SU-DHL-6 (cell line): ENCODE results near the gene DIPK1B.

Experiments used
- H2AFZ ChIP-seq: fragments of 200-600 bp; sonication (generic); 2 replicates; pipeline ENCODE4 v1.6.1; 2014; ENCODE audit warnings: low read depth, mild to moderate bottlenecking, moderate library complexity, mixed read lengths, antibody characterized with exemption, low read length; ENCODE audit not compliant: severe bottlenecking
- H3F3A ChIP-seq: fragments of 200-600 bp; shearing (Covaris generic); 2 replicates; pipeline ENCODE4 v1.6.0; 2016; ENCODE audit warnings: antibody characterized with exemption, mild to moderate bottlenecking; ENCODE audit not compliant: insufficient read depth
- H3K27ac ChIP-seq: fragments of 200-600 bp; sonication (generic); 2 replicates; pipeline ENCODE4 v1.5.1; 2016; ENCODE audit warnings: low read depth, mild to moderate bottlenecking, low read length, moderate library complexity, mixed read lengths
- H3K27me3 ChIP-seq: fragments of 200-600 bp; sonication (generic), shearing (Covaris generic); 2 replicates; pipeline ENCODE4 v1.6.0; 2014; ENCODE audit warnings: mild to moderate bottlenecking, low read length
- H3K36me3 ChIP-seq: fragments of 200-600 bp; sonication (generic); 2 replicates; pipeline ENCODE4 v1.6.1; 2014; ENCODE audit warnings: mild to moderate bottlenecking, low read length, mixed read lengths
- H3K4me2 ChIP-seq: fragments of 300-600, 200-600 bp; shearing (Covaris generic), sonication (generic); 2 replicates; pipeline ENCODE4 v1.6.0; 2014; ENCODE audit warnings: low read length, low read depth, mild to moderate bottlenecking; ENCODE audit not compliant: poor library complexity, severe bottlenecking
- H3K4me3 ChIP-seq: fragments of 200-600 bp; sonication (generic); 2 replicates; pipeline ENCODE4 v1.5.1; 2014; ENCODE audit warnings: antibody characterized with exemption, low read length, mild to moderate bottlenecking, mixed read lengths; ENCODE audit not compliant: insufficient read depth, poor library complexity, severe bottlenecking
- H3K79me2 ChIP-seq: fragments of 200-600 bp; sonication (generic); 2 replicates; pipeline ENCODE4 v1.6.1; 2014; ENCODE audit warnings: mild to moderate bottlenecking, low read length, moderate library complexity; ENCODE audit not compliant: insufficient read depth
- H3K9ac ChIP-seq: fragments of 200-600 bp; sonication (generic); 2 replicates; pipeline ENCODE4 v1.7.0; 2014; ENCODE audit warnings: mild to moderate bottlenecking, low read length
- H3K9me2 ChIP-seq: fragments of 200-600 bp; sonication (generic); replicated peaks from 2 replicates; pipeline ENCODE4 v1.6.1; 2014; ENCODE audit warnings: low read length; ENCODE audit not compliant: insufficient read depth
- H3K9me3 ChIP-seq: fragments of 200-600 bp; sonication (generic); 2 replicates; pipeline ENCODE4 v1.6.1; 2014; ENCODE audit warnings: low read length, mixed read lengths; ENCODE audit not compliant: insufficient read depth
- H4K20me1 ChIP-seq: fragments of 200-600 bp; sonication (generic); 2 replicates; pipeline ENCODE4 v1.6.1; 2014; ENCODE audit warnings: low read depth, mild to moderate bottlenecking, antibody characterized with exemption, low read length, moderate library complexity, mixed read lengths
- CTCF ChIP-seq: fragments of 200-600 bp; sonication (generic); IDR thresholded peaks from one replicate; pipeline ENCODE4 v1.5.1; 2017; ENCODE audit warnings: antibody characterized with exemption, mild to moderate bottlenecking, low read length, moderate library complexity; ENCODE audit not compliant: insufficient read depth, poor library complexity, severe bottlenecking
- EZH2phosphoT487 ChIP-seq: fragments of 200-600 bp; sonication (generic), shearing (Covaris generic); conservative IDR thresholded peaks from 2 replicates; pipeline ENCODE4 v1.6.1; 2018; ENCODE audit warnings: mild to moderate bottlenecking, antibody characterized with exemption, low read length, moderate library complexity, mixed read lengths

DIPK1B gene

DNA sequence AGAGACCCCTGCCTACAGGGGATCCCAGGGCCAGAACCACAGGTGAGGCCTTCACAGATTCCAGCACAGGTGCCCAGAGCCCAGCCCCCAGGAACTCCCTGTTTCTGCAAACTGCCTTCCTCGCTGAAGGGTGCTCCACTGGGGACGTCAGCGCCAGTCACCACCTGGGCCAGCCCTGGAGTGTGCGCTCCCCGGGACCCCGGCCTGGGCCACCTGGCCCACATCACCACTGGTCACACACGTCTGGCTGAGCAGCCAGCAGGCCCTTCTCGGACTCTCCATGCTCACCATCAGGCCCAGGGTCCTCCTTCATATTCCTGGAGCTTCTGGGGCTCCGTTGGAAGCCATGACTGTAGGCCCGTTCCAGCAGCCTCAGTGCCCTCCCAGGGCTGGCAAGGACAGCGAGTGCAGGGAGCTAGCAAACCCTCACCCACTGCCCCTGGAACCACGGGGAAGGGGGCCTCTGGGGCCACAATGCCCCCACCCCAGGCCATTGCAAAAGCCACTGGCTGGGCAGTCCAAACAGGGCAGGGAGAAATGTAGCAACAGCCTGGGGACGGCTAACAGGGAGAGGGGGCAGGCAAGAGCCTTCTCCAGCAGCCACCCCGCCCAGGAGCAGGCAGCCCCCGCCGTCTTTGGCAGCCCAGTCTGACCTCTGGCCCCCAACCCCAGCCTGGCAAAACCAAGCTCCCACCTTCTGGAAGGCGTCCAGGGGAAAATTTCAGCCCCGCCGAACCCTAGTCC lies 26.4 kb upstream of the DIPK1B start:
- Histone ChIP-seq H3K27ac (no peak overlapping the region), H3K9ac (peak overlapping the region; percentile 50; the same call in 1 of the 2 replicates), H2AFZ (no peak overlapping the region)

DNA sequence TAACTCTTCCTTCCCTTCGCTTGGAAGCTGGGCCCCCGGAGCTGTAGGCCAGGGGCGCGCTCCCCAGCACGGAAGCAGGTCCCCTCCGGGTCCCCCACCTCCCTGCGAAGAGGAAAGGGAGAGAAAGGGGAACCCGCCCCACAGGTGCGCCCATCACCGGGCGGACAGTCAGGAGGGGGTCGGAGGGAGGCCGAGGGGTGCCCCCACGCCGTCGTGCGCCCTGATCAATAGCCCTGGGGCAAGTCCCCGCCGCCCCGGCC lies 25.9 kb upstream of the DIPK1B start:
- H2AFZ ChIP-seq = peak overlapping the region; percentile 68
- no peaks in the 10 kb centered on the region for H3K9me3 ChIP-seq
- H3K9me2 ChIP-seq = no peaks in the 10 kb centered on the region
- TF ChIP-seq CTCF = no peak
- TF ChIP-seq EZH2phosphoT487 = no peak
- H3K79me2 ChIP-seq = no peaks in the 10 kb centered on the region
- H3K27me3 ChIP-seq = no peaks in the 10 kb centered on the region
- no peak overlapping the region for H3K27ac ChIP-seq
- H3K9ac ChIP-seq = peak overlapping the region; percentile 50
- H3F3A ChIP-seq = no peaks in the 10 kb centered on the region; the same call in 1 of the 2 replicates
- no peaks in the 10 kb centered on the region for H3K36me3 ChIP-seq
- H3K4me2 ChIP-seq = peak overlapping the region; percentile 50
- H3K4me3 ChIP-seq = peak overlapping the region; percentile 50
- no peaks in the 10 kb centered on the region for H4K20me1 ChIP-seq

More for the DNA sequence above, 26.4 kb upstream of the DIPK1B start:
- Histone ChIP-seq H3K9me2 (no peaks in the 10 kb centered on the region), H3K79me2 (no peaks in the 10 kb centered on the region), H3K27me3 (no peaks in the 10 kb centered on the region), H3K9me3 (no peaks in the 10 kb centered on the region), H3K4me3 (no peak overlapping the region), H4K20me1 (no peaks in the 10 kb centered on the region), H3K36me3 (no peaks in the 10 kb centered on the region), H3F3A (no peaks in the 10 kb centered on the region; the same call in 1 of the 2 replicates), H3K4me2 (peak overlapping the region; percentile 50)
- TF ChIP-seq CTCF (no peak), EZH2phosphoT487 (no peak)

GRCh38 chr9:136686794-136687711 lies 25.3 kb upstream of the DIPK1B start, which contains the start of gene AGPAT2:
TSS of gene AGPAT2 (minus strand) at chr9:136687457. CDS start at chr9:136687357, 100 bp downstream.
- Histone ChIP-seq H3F3A (no peaks in the 10 kb centered on the region; the same call in 1 of the 2 replicates), H3K4me2 (peak within 1 kb of the TSS; percentile 50), H4K20me1 (no peaks in the 10 kb centered on the region), H3K79me2 (no peaks in the 10 kb centered on the region), H3K36me3 (no peaks in the 10 kb centered on the region), H3K9me2 (no peaks in the 10 kb centered on the region), H3K27me3 (no peaks in the 10 kb centered on the region), H3K9me3 (no peaks in the 10 kb centered on the region), H3K27ac (no peak within 1 kb of the TSS), H3K9ac (peak within 1 kb of the TSS; percentile 50), H2AFZ (peak within 1 kb of the TSS; percentile 68), H3K4me3 (peak within 1 kb of the TSS; percentile 50)
- TF ChIP-seq EZH2phosphoT487 (no peak), CTCF (no peak)
